ENCODE results near the gene BBLN.

The BBLN gene

DNA sequence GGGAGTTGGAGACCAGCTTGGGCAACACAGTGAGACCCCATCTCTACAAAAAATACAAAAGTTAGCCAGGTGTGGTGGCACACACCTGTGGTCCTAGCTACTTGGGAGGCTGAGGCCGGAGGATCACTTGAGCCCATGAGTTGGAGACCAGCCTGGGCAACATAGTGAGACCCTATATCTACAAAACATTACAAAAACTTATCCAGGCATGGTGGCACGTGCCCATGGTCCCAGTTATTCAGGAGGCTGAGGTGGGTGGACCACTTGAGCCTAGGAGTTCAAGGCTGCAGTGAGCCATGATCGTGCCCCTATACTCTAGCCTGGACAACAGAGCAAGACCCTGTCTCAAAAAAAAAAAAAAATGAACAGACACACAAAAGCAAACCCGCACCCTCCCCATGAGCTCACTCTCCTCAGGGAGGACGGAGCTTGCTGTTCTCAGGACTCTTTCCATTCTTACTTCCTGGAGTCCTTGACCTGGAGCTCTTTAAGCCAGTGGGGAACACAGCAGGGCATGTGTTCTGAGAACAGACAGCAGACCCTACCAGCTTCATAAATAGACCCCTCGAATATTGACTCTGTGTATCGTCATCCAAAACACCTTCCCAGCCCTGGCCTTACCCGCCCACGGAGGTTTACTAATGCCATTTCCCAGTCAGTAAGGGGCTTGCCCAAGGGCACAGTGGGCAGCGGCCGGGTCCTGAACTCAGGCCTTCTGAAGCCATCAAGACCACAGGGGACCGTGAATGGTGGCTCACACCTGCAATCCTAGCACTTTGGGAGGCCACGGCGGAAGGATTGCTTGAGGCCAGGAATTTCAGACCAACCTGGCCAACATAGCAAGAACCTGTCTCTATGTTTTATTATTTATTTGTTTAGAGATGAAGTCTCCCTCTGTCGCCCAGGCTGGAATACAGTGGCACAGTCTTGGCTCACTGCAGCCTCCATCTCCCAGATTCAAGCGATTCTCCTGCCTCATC is 43.7 kb upstream of the BBLN start:
- H3K27me3 ChIP-seq, result no peaks in the 10 kb centered on the region
- H3K27ac ChIP-seq, result no peak overlapping the region
- H3K9me3 ChIP-seq, result no peaks in the 10 kb centered on the region
- no peak overlapping the region for H3K4me3 ChIP-seq (ENCODE audit: low read depth in 1 of 2, low read length in 1 of 2)
- H3K4me1 ChIP-seq (ENCODE audit: control insufficient read depth in 1 of 2, insufficient read depth in 1 of 2, low read depth in 1 of 2, low read length in 1 of 2), result peaks cover 5 to 8% of the 10 kb centered on the region in 2 experiments
- TF ChIP-seq, protein P1, sequence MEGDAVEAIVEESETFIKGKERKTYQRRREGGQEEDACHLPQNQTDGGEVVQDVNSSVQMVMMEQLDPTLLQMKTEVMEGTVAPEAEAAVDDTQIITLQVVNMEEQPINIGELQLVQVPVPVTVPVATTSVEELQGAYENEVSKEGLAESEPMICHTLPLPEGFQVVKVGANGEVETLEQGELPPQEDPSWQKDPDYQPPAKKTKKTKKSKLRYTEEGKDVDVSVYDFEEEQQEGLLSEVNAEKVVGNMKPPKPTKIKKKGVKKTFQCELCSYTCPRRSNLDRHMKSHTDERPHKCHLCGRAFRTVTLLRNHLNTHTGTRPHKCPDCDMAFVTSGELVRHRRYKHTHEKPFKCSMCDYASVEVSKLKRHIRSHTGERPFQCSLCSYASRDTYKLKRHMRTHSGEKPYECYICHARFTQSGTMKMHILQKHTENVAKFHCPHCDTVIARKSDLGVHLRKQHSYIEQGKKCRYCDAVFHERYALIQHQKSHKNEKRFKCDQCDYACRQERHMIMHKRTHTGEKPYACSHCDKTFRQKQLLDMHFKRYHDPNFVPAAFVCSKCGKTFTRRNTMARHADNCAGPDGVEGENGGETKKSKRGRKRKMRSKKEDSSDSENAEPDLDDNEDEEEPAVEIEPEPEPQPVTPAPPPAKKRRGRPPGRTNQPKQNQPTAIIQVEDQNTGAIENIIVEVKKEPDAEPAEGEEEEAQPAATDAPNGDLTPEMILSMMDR (IDR thresholded peaks at IDR 0.05), result no peak
- peaks cover 20% of the 10 kb centered on the region for H3K36me3 ChIP-seq

DNA sequence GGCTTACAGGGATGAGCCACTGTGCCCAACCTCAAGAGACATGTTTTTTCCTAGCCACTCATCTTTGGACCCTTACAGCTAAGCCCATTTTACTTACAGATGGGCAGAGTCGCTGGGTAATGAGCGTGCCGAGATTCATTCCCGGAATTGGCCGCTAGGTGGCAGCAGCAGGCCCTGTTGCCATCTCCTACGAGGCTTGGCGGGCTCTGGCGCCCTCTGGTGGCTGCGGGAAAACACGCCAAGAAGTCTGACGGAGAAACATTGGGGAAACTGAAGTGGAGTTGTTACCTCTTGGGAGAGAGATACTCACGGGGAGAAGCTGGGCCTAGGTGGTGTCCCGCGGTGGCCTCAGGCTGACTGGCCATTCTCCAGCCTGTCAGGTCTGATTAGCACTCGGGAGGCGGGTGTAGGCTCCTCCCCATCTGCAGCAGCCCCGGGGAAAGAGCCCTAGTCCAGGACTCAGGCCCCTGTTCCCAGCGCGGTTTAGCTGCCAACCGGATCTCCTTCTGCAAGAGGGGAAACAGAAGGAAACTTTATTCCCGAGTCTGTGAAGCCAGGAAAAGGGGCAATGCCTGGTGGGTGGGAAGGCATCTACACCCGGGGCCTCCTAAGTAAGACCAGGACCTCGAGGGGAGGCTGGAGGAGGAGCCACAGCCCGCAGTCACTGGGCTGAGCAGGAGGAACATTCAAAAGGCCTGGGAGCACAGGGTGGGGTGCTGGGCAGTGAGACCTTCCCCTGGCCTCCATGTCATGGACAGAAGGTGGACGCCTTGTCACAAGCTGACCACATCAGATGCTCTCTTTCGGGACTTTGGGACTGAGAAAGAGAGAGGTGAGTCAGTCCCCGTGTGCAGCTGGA is 42.2 kb upstream of the BBLN start:
- Histone ChIP-seq H3K36me3 (peaks cover 34% of the 10 kb centered on the region), H3K27ac (peak overlapping the region; percentile 27), H3K4me1 (ENCODE audit: control insufficient read depth in 1 of 2, insufficient read depth in 1 of 2, low read depth in 1 of 2, low read length in 1 of 2) (peaks cover 5 to 8% of the 10 kb centered on the region in 2 experiments), H3K9me3 (no peaks in the 10 kb centered on the region), H3K4me3 (ENCODE audit: low read depth in 1 of 2, low read length in 1 of 2) (peak overlapping the region in 1 of 2 experiments; percentile 24), H3K27me3 (no peaks in the 10 kb centered on the region)
- TF ChIP-seq, protein P1 (IDR thresholded peaks at IDR 0.05), result peak; percentile 99

DNA sequence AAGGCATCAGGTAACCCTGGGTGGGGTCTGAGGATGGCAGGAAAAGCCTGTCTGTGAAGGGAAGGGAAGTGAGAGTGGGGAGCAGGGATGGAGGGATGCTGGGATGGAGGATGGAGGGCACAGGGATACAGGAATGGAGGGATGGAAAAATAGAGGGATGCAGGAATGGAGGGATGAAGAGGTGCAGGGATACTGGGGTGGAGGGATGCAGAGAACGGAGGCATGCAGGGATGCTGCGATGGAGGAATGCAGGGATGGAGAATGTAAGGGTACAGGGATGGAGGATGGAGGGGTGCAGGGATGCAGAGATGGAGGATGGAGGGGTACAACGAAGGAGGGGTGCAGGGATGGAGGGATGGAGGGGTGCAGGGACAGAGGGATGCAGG is 41.6 kb upstream of the BBLN start:
- Histone ChIP-seq H3K4me3 (ENCODE audit: low read depth in 1 of 2, low read length in 1 of 2) (no peak overlapping the region), H3K9me3 (no peaks in the 10 kb centered on the region), H3K36me3 (peaks cover 39% of the 10 kb centered on the region), H3K27ac (no peak overlapping the region), H3K4me1 (ENCODE audit: control insufficient read depth in 1 of 2, insufficient read depth in 1 of 2, low read depth in 1 of 2, low read length in 1 of 2) (peaks cover 5 to 8% of the 10 kb centered on the region in 2 experiments), H3K27me3 (no peaks in the 10 kb centered on the region)
- TF ChIP-seq, protein P1 (IDR thresholded peaks at IDR 0.05), result no peak

DNA sequence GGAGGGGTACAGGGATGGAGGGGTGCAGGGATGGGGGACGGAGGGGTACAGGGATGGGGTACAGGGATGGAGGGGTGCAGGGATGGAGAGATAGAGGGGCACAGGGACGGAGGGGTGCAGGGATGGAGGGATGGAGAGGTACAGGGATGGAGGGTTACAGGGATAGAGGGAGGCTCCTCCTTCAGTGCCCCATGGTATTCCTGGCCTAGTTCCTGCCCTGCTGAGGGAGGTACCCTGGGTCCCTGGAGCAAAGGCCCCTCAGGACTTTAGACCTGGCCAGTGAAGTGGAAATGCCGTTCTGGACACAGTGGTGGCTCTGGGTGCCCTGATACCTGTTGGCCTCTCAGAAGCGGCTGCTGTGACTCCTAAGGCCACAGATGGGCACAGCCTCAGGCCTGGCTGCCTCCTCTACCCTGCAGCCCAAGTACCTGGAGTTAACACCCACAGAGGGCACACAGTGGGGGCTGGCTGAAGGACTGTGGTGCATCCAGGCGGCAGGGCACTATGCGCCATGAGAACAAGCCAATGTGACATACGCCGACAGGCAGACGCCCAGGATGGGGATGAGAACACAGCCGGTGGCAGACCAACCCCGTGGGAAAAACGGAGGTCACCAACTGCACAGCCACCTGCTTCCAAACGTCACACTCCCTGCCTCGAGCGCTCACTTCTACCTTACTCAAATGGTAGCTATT is 40.9 kb upstream of the BBLN start:
- TF ChIP-seq, protein P1 (IDR thresholded peaks at IDR 0.05), result no peak
- Histone ChIP-seq H3K36me3 (peaks cover 42% of the 10 kb centered on the region), H3K27me3 (no peaks in the 10 kb centered on the region), H3K9me3 (no peaks in the 10 kb centered on the region), H3K4me3 (ENCODE audit: low read depth in 1 of 2, low read length in 1 of 2) (no peak overlapping the region), H3K27ac (no peak overlapping the region), H3K4me1 (ENCODE audit: control insufficient read depth in 1 of 2, insufficient read depth in 1 of 2, low read depth in 1 of 2, low read length in 1 of 2) (peaks cover 5 to 8% of the 10 kb centered on the region in 2 experiments)

DNA sequence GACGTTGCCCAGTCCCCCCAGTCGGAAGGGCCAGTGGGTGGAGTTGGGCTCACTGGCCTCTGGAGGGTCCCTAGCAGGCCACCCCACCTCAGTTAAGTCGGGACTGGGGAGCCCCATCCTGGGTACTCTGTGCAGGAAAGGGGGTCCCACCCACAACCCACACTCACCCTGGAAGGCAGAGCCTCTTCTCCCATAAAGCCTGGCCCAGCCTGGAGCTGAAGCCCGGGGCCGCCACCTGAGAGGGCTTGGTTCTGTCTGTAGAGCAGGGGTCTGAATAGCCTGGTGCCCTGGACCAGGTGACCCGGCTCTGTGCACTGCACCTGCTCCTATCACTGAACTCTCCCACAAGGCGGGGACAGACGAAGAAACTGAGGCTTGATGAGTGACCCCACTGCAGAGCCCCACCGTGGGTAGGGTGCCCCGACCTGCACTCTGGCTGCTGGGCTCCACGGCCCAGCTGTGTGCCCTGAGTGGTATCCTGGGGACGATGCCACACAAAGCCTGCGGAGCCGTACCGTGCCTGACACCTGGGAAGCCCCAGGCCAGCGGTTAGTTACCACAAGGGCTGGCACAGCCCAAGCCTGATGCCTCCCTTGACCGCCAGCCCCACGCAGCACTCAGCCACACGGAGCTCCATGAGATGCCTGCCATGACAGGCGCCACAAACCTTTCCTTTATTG is 39.9 kb upstream of the BBLN start:
- H3K9me3 ChIP-seq, result no peaks in the 10 kb centered on the region
- TF ChIP-seq, protein P1 (IDR thresholded peaks at IDR 0.05), result no peak
- H3K27me3 ChIP-seq, result no peaks in the 10 kb centered on the region
- peaks cover 37% of the 10 kb centered on the region for H3K36me3 ChIP-seq
- no peak overlapping the region for H3K27ac ChIP-seq
- H3K4me3 ChIP-seq (ENCODE audit: low read depth in 1 of 2, low read length in 1 of 2), result no peak overlapping the region
- peaks cover 12 to 16% of the 10 kb centered on the region in 2 experiments for H3K4me1 ChIP-seq (ENCODE audit: control insufficient read depth in 1 of 2, insufficient read depth in 1 of 2, low read depth in 1 of 2, low read length in 1 of 2)

All from neutrophil (primary cell).